GM12891 (cell line): ENCODE data around the gene ZNF397.

ENCODE experiments used
- POLR2A ChIP-seq: IDR thresholded peaks from 2 replicates; pipeline ENCODE4 v1.6.1; 2011; ENCODE audit warnings: low read depth, low read length, control low read depth
- POLR2AphosphoS5 ChIP-seq: IDR thresholded peaks from 2 replicates; pipeline ENCODE4 v1.6.1; 2011; ENCODE audit warnings: low read depth, low read length, control low read depth
- SPI1 ChIP-seq: IDR thresholded peaks from 2 replicates; pipeline ENCODE4 v1.6.1; 2011; ENCODE audit warnings: low read depth, low read length, control low read depth

DNA sequence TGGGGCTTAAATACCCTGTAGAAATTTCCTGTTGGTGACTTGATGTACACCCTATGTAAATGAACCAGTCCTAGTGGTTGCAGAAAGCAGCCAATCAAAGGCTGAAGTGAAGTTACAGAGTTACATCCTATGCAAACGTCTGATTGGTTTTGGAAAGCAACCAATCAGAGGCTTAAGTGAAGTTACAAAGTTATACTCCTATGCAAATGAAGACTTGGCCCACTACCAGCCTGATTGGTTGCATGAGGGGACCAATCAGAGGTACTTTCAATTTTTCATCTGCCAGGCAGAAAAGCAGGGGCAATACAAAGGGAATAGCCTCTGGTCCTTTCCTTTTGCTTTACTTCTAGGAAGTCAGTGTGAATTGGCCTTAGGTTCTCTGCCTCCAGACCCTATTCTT, 13.6 kb upstream of the ZNF397 start:
- no peak for TF ChIP-seq SPI1
- TF ChIP-seq POLR2A = no peak
- TF ChIP-seq POLR2AphosphoS5 = no peak
